Body of pancreas (tissue), 4 donors: Measurements from ENCODE around the gene ZNF783. TPM values are rescaled to one million over a fixed set of nuclear protein-coding genes. Genes with fewer than 3 reads are reported as not detected.

ENCODE experiments used
- ATAC-seq: fragments of 150-250 bp; one replicate; pipeline ENCODE4 v1.9.1; 2016
- DNase-seq, 4 donors: peaks; one replicate each; pipeline ENCODE4 v3.0.0-alpha.2; 2019
- H3K27ac ChIP-seq, 4 donors: fragments of 200-600 bp; sonication (generic); 1 replicate in 3 of 4; 2 replicates in 1 of 4; pipeline versions ENCODE4 v1.5.1 to v1.6.1; 2016 to 2019; ENCODE audit warnings: mild to moderate bottlenecking in 1 of 4, mixed read lengths in 1 of 4, moderate library complexity in 1 of 4
- H3K27me3 ChIP-seq, 2 donors: fragments of 200-600 bp; sonication (generic); one replicate each; pipeline ENCODE4 v1.6.0; 2016; ENCODE audit warnings: mild to moderate bottlenecking in 1 of 2
- H3K36me3 ChIP-seq, 2 donors: fragments of 200-600 bp; sonication (generic); replicated peaks in 1 of 2; 2 replicates each; pipeline ENCODE4 v1.5.1; 2016; ENCODE audit warnings: low read depth in 2 of 2; ENCODE audit not compliant: insufficient read depth in 1 of 2
- H3K4me1 ChIP-seq: fragments of 200-600 bp; sonication (generic); one replicate; pipeline ENCODE4 v1.6.0; 2016
- H3K4me3 ChIP-seq, 2 donors: fragments of 200-600 bp; sonication (generic); 1 replicate in 1 of 2; 2 replicates in 1 of 2; pipeline ENCODE4 v1.5.1; 2016 to 2019
- H3K9me3 ChIP-seq, 3 donors: fragments of 200-600 bp; sonication (generic); 1 replicate in 2 of 3; 2 replicates in 1 of 3; pipeline ENCODE4 v1.5.1; 2016
- CTCF ChIP-seq, 7 experiments: fragments of 450-650 bp in 4 of 7; fragments of 200-600 bp in 3 of 7; sonication (generic) in 3 of 7; IDR thresholded peaks; one replicate each; pipeline ENCODE4 v1.5.1; 2016 to 2019; ENCODE audit warnings: antibody characterized with exemption in 7 of 7
- POLR2A ChIP-seq, 3 donors: fragments of 450-650 bp; IDR thresholded peaks; one replicate each; pipeline ENCODE4 v1.6.1; 2016; ENCODE audit warnings: antibody characterized with exemption in 3 of 3, mild to moderate bottlenecking in 2 of 3
- WGBS, 2 donors: methylation state at CpG; one replicate each; pipeline ENCODE4 v1.1.5; 2017; 5-methylcytosine and 5-hydroxymethylcytosine counted together
- intact Hi-C: fragments of 100-400 bp; cut with DNase I; formaldehyde crosslinking; loops from one replicate; pipeline ENCODE4 v1.15.1; 2023
- total RNA-seq, 2 donors: library from RNA; depleted of rRNA; stranded (reverse); fragments of >200 nt; gene quantifications; one replicate each; pipeline ENCODE4 v1.1.0, GENCODE V29; 2016

The ZNF783 gene
- total RNA-seq, 2 donors from 2014 or later: 12.5 to 17.5 TPM

GRCh38 chr7:149291781-149292461 lies 29.9 kb downstream of the ZNF783 start:
- no peak for TF ChIP-seq POLR2A (IDR thresholded peaks at IDR 0.05)
- no peak for TF ChIP-seq CTCF (IDR thresholded peaks at IDR 0.05)
- peaks cover 8% of the 10 kb centered on the region for H3K4me1 ChIP-seq
- no peak overlapping the region for H3K4me3 ChIP-seq
- peaks cover 0 to 6% of the 10 kb centered on the region in 2 donors for H3K36me3 ChIP-seq
- no peaks in the 10 kb centered on the region for H3K27me3 ChIP-seq
- ATAC-seq (no peak), DNase-seq (no peak)
- intact Hi-C loops: no loop called here
- 88 to 92% methylated on average over 16 of the region's 16 CpGs for WGBS, 2 donors
- no peaks in the 10 kb centered on the region for H3K9me3 ChIP-seq
- no peak overlapping the region for H3K27ac ChIP-seq

- WGBS, 2 donors: 79 to 83% methylated on average over 9 of the region's 9 CpGs
- Histone ChIP-seq H3K9me3 (no peaks in the 10 kb centered on the region), H3K27me3 (no peaks in the 10 kb centered on the region), H3K4me1 (peaks cover 3% of the 10 kb centered on the region), H3K4me3 (no peak overlapping the region), H3K36me3 (peaks cover 0 to 6% of the 10 kb centered on the region in 2 donors), H3K27ac (no peak overlapping the region)
- intact Hi-C loops: no loop called here
- DNase-seq (no peak), ATAC-seq (no peak)
- TF ChIP-seq CTCF (IDR thresholded peaks at IDR 0.05) (no peak), POLR2A (IDR thresholded peaks at IDR 0.05) (no peak)
These were observed 30.4 kb downstream of the ZNF783 start for GRCh38 chr7:149292462-149292823.

GRCh38 chr7:149293338-149293737 lies 31.3 kb downstream of the ZNF783 start:
- H3K4me1 ChIP-seq: no peaks in the 10 kb centered on the region
- intact Hi-C loops: no loop called here
- DNase-seq: no peak
- 93% methylated on average over 7 to 9 of the region's 9 CpGs for WGBS, 2 donors
- no peak for ATAC-seq
- TF ChIP-seq CTCF (IDR thresholded peaks at IDR 0.05) (no peak), POLR2A (IDR thresholded peaks at IDR 0.05) (no peak)
- no peaks in the 10 kb centered on the region for H3K27me3 ChIP-seq
- no peaks in the 10 kb centered on the region for H3K9me3 ChIP-seq
- peaks cover 0 to 6% of the 10 kb centered on the region in 2 donors for H3K36me3 ChIP-seq
- no peak overlapping the region for H3K4me3 ChIP-seq
- no peak overlapping the region for H3K27ac ChIP-seq

GRCh38 chr7:149293946-149294633 lies 32.1 kb downstream of the ZNF783 start:
- peaks cover 0 to 6% of the 10 kb centered on the region in 2 donors for H3K36me3 ChIP-seq
- DNase-seq: no peak
- H3K4me1 ChIP-seq: no peaks in the 10 kb centered on the region
- H3K4me3 ChIP-seq: no peak overlapping the region
- intact Hi-C loops: no loop called here
- 93 to 96% methylated on average over 7 to 15 of the region's 15 CpGs for WGBS, 2 donors
- TF ChIP-seq CTCF (IDR thresholded peaks at IDR 0.05): no peak
- TF ChIP-seq POLR2A (IDR thresholded peaks at IDR 0.05): no peak
- no peaks in the 10 kb centered on the region for H3K27me3 ChIP-seq
- H3K9me3 ChIP-seq: no peaks in the 10 kb centered on the region
- no peak for ATAC-seq
- H3K27ac ChIP-seq: no peak overlapping the region
